Ishikawa (cell line): ENCODE data around the gene HECTD4.

Experiments
- CEBPB ChIP-seq: IDR thresholded peaks from 2 replicates; pipeline ENCODE4 v1.6.1; 2012
- CREB1 ChIP-seq: IDR thresholded peaks from 2 replicates; pipeline ENCODE4 v1.6.1; 2012; ENCODE audit warnings: low read depth
- EGR1 ChIP-seq: IDR thresholded peaks from 2 replicates; pipeline ENCODE4 v1.6.1; 2012
- EP300 ChIP-seq: IDR thresholded peaks from 2 replicates; pipeline ENCODE4 v1.6.1; 2012; ENCODE audit warnings: borderline replicate concordance
- FOXM1 ChIP-seq: IDR thresholded peaks from 2 replicates; pipeline ENCODE4 v1.6.1; 2012; ENCODE audit warnings: low read depth, borderline replicate concordance
- NFIC ChIP-seq: IDR thresholded peaks from 2 replicates; pipeline ENCODE4 v1.6.1; 2012
- RAD21 ChIP-seq: IDR thresholded peaks from 2 replicates; pipeline ENCODE4 v1.6.1; 2012; ENCODE audit warnings: low read depth
- TAF1 ChIP-seq: IDR thresholded peaks from 2 replicates; pipeline ENCODE4 v1.6.1; 2012; ENCODE audit warnings: low read depth, mild to moderate bottlenecking
- TCF12 ChIP-seq: IDR thresholded peaks from 2 replicates; pipeline ENCODE4 v1.6.1; 2012; ENCODE audit warnings: low read depth
- TEAD4 ChIP-seq: IDR thresholded peaks from 2 replicates; pipeline ENCODE4 v1.6.1; 2012
- USF1 ChIP-seq: IDR thresholded peaks from 2 replicates; pipeline ENCODE4 v1.6.1; 2012
- YY1 ChIP-seq: IDR thresholded peaks from 2 replicates; pipeline ENCODE4 v1.6.1; 2012; ENCODE audit warnings: low read depth
- ZBTB7A ChIP-seq: IDR thresholded peaks from 2 replicates; pipeline ENCODE4 v1.6.1; 2012; ENCODE audit warnings: low read depth
- TF ChIP-seq, protein P1 (sequence below): IDR thresholded peaks from 2 replicates; pipeline ENCODE4 v1.6.1; 2012
- TF ChIP-seq, protein P2 (sequence below): IDR thresholded peaks from 2 replicates; pipeline ENCODE4 v1.6.1; 2012; ENCODE audit warnings: low read depth, mild to moderate bottlenecking

The HECTD4 gene

GRCh38 chr12:112381883-112382796 is at the start of gene HECTD4:
Gene HECTD4, minus strand, starts transcription at chr12:112382431. Its CDS starts 303 bp downstream, at chr12:112382128.
- TF ChIP-seq TCF12: no peak; the same call in 1 of the 2 replicates
- no peak for TF ChIP-seq RAD21
- TF ChIP-seq, protein P1, sequence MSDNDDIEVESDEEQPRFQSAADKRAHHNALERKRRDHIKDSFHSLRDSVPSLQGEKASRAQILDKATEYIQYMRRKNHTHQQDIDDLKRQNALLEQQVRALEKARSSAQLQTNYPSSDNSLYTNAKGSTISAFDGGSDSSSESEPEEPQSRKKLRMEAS: peak; percentile 25
- no peak for TF ChIP-seq CEBPB
- TF ChIP-seq EP300: no peak
- TF ChIP-seq YY1: peak; percentile 93
- no peak for TF ChIP-seq USF1
- TF ChIP-seq, protein P2, sequence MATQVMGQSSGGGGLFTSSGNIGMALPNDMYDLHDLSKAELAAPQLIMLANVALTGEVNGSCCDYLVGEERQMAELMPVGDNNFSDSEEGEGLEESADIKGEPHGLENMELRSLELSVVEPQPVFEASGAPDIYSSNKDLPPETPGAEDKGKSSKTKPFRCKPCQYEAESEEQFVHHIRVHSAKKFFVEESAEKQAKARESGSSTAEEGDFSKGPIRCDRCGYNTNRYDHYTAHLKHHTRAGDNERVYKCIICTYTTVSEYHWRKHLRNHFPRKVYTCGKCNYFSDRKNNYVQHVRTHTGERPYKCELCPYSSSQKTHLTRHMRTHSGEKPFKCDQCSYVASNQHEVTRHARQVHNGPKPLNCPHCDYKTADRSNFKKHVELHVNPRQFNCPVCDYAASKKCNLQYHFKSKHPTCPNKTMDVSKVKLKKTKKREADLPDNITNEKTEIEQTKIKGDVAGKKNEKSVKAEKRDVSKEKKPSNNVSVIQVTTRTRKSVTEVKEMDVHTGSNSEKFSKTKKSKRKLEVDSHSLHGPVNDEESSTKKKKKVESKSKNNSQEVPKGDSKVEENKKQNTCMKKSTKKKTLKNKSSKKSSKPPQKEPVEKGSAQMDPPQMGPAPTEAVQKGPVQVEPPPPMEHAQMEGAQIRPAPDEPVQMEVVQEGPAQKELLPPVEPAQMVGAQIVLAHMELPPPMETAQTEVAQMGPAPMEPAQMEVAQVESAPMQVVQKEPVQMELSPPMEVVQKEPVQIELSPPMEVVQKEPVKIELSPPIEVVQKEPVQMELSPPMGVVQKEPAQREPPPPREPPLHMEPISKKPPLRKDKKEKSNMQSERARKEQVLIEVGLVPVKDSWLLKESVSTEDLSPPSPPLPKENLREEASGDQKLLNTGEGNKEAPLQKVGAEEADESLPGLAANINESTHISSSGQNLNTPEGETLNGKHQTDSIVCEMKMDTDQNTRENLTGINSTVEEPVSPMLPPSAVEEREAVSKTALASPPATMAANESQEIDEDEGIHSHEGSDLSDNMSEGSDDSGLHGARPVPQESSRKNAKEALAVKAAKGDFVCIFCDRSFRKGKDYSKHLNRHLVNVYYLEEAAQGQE: no peak
- no peak for TF ChIP-seq FOXM1
- TF ChIP-seq TEAD4: peak; percentile 6; the same call in 1 of the 2 replicates
- peak; percentile 34; the same call in 1 of the 2 replicates for TF ChIP-seq NFIC
- no peak for TF ChIP-seq EGR1
- peak; percentile 93 for TF ChIP-seq TAF1
- TF ChIP-seq ZBTB7A: peak; percentile 75
- no peak for TF ChIP-seq CREB1

DNA sequence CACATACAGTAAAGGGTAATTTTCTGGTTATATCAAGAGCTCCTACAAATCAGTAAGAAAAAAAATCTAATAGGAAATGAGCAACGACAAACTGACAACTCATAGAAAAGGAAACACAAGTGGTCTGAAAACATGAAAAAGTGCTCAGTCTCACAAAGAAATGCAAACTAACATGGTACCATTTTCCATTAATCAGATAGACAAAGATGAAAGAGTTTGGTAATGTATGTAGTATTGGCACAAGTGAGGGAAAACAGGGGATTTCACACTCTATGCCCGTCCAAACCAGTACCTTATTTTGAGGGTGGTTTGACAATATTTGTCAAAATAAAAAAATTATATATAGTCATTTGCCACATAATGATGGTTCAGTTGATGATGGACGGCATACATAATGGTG is 49.7 kb upstream of the HECTD4 start:
- TF ChIP-seq TEAD4: no peak
- TF ChIP-seq FOXM1: no peak
- no peak for TF ChIP-seq TCF12

DNA sequence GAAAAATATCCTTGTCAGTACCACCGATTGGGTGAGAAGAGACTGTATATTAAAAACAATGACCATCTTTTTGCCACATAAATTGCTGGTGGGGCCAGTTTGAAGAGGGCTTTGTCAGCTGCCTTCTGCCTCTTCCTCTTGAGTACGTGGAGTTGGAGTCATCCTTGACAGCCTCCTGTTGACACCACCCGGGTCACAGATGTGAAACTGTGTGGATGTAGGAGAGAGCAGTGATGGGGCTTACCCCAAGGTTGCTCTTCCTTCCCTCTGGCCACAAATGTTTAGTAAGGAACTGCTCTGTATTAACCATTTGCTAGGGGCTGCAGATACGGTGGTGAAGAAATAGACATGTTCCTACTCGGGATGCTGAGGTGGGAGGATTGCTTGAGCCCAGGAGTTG is 48.7 kb upstream of the HECTD4 start:
- TF ChIP-seq TEAD4 (no peak), EP300 (no peak), EGR1 (no peak), TAF1 (no peak), FOXM1 (no peak), YY1 (no peak), USF1 (no peak), CEBPB (no peak), TCF12 (no peak), ZBTB7A (no peak), NFIC (no peak), CREB1 (no peak)
- TF ChIP-seq, protein P1: no peak
- TF ChIP-seq, protein P2: no peak

DNA sequence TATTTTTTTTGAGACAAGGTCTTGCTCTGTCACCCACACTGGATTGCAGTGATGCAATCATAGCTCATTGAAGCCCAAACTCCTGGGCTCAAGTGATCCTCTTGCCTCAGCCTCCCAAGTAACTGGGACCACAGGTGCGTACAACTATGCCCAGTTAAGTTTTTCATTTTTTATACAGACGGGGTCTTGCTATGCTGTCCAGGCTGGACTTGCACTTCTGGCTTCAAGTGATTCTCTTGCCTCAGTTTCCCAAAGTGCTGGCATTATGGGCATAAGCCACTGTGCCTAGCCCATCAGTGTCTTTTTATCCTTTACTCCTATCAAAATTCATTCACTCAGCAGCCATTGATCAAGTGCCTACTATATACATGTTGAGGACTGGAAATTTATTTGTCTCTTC is 45.5 kb upstream of the HECTD4 start:
- TF ChIP-seq, protein P1: no peak
- no peak for TF ChIP-seq YY1
- TF ChIP-seq TEAD4: no peak
- TF ChIP-seq, protein P2: no peak
- TF ChIP-seq EP300: no peak
- TF ChIP-seq ZBTB7A: no peak
- TF ChIP-seq TAF1: no peak
- TF ChIP-seq EGR1: no peak
- no peak for TF ChIP-seq CEBPB
- TF ChIP-seq FOXM1: no peak
- no peak for TF ChIP-seq RAD21
- TF ChIP-seq TCF12: no peak
- TF ChIP-seq CREB1: no peak
- TF ChIP-seq NFIC: no peak
- no peak for TF ChIP-seq USF1
